ENCODE data around the gene SMARCA4. TPM values are rescaled to one million over a fixed set of nuclear protein-coding genes. Genes with fewer than 3 reads are reported as not detected.
A peak's percentile ranks its signal among the peaks of the same experiment; 100 is the strongest.

The SMARCA4 gene
- 100 to 1,000 TPM in 3 of 4 donors, 10 to 100 TPM in 1; 81.9 to 460 (median 118) TPM for total RNA-seq

GRCh38 chr19:10960314-10961072 lies at the start of gene SMARCA4:
Gene SMARCA4 (plus strand): TSS chr19:10961030. CDS start chr19:10984152, 23,122 bp downstream.
- H3K9me3 ChIP-seq = no peaks in the 10 kb centered on the region
- peaks cover 5 to 28% (median 19%) of the 10 kb centered on the region in 4 donors for H3K4me1 ChIP-seq
- H3K27ac ChIP-seq = peak within 1 kb of the TSS; percentile 93 to 96 (median 94)
- in situ Hi-C loops (cut with MboI; ENCODE audit: low pct_ligation_motif_present in 1 of 4, low pct_unique_long_range_greater_than_20kb in 1 of 4, low sequenced_read_pairs in 3 of 4) (no loop called here), intact Hi-C loops (cut with DNase I; ENCODE audit: low total_unique reads) (no loop called here)
- no peaks in the 10 kb centered on the region for H3K36me3 ChIP-seq
- peak within 1 kb of the TSS; percentile 73 to 98 (median 95) for H3K4me3 ChIP-seq
- TF ChIP-seq POLR2A (IDR thresholded peaks at IDR 0.05) = peak; percentile 91
- TF ChIP-seq CTCF (IDR thresholded peaks at IDR 0.05) = no peak
- TF ChIP-seq POLR2AphosphoS5 (IDR thresholded peaks at IDR 0.05) = peak; percentile 94 to 96 (median 95)
- TF ChIP-seq EP300 (IDR thresholded peaks at IDR 0.05; ENCODE audit: low read depth) = no peak
- DNase-seq = peak; percentile 99
- 1% methylated on average over 79 of the region's 100 CpGs; no CpG with 5 or more reads in 1 of the 2 donors for WGBS, 2 donors (ENCODE audit: low coverage in 1 of 2)
- no peaks in the 10 kb centered on the region for H3K27me3 ChIP-seq

- Histone ChIP-seq H3K4me3 (no peak overlapping the region), H3K9me3 (no peaks in the 10 kb centered on the region), H3K27me3 (no peaks in the 10 kb centered on the region), H3K4me1 (no peaks in the 10 kb centered on the region), H3K27ac (no peak overlapping the region), H3K36me3 (peaks cover 0 to 49% (median 20%) of the 10 kb centered on the region in 4 donors)
- 92 to 100% methylated on average over 1 to 31 of the region's 31 CpGs for WGBS, 2 donors (ENCODE audit: low coverage in 1 of 2)
- TF ChIP-seq EP300 (IDR thresholded peaks at IDR 0.05; ENCODE audit: low read depth) (no peak), CTCF (IDR thresholded peaks at IDR 0.05) (no peak), POLR2AphosphoS5 (IDR thresholded peaks at IDR 0.05) (no peak), POLR2A (IDR thresholded peaks at IDR 0.05) (no peak)
- intact Hi-C loops (cut with DNase I; ENCODE audit: low total_unique reads) = no loop called here
- in situ Hi-C loops (cut with MboI; ENCODE audit: low pct_ligation_motif_present in 1 of 4, low pct_unique_long_range_greater_than_20kb in 1 of 4, low sequenced_read_pairs in 3 of 4) = no loop called here
- no peak for DNase-seq
Measured at GRCh38 chr19:10911579-10912363, 49.1 kb upstream of the SMARCA4 start.

- WGBS, 2 donors (ENCODE audit: low coverage in 1 of 2) = 95 to 98% methylated on average over 4 to 17 of the region's 18 CpGs
- no peaks in the 10 kb centered on the region for H3K27me3 ChIP-seq
- no peaks in the 10 kb centered on the region for H3K4me1 ChIP-seq
- no peak for DNase-seq
- no peaks in the 10 kb centered on the region for H3K9me3 ChIP-seq
- in situ Hi-C loops (cut with MboI; ENCODE audit: low pct_ligation_motif_present in 1 of 4, low pct_unique_long_range_greater_than_20kb in 1 of 4, low sequenced_read_pairs in 3 of 4) = no loop called here
- H3K36me3 ChIP-seq = peaks cover 0 to 46% (median 20%) of the 10 kb centered on the region in 4 donors
- TF ChIP-seq POLR2AphosphoS5 (IDR thresholded peaks at IDR 0.05) (no peak), CTCF (IDR thresholded peaks at IDR 0.05) (no peak), EP300 (IDR thresholded peaks at IDR 0.05; ENCODE audit: low read depth) (no peak), POLR2A (IDR thresholded peaks at IDR 0.05) (no peak)
- no peak overlapping the region for H3K27ac ChIP-seq
- intact Hi-C loops (cut with DNase I; ENCODE audit: low total_unique reads) = no loop called here
- H3K4me3 ChIP-seq = no peak overlapping the region
Measured at GRCh38 chr19:10912619-10913018, 48.2 kb upstream of the SMARCA4 start.

- no peak overlapping the region for H3K4me3 ChIP-seq
- intact Hi-C loops (cut with DNase I; ENCODE audit: low total_unique reads) (no loop called here), in situ Hi-C loops (cut with MboI; ENCODE audit: low pct_ligation_motif_present in 1 of 4, low pct_unique_long_range_greater_than_20kb in 1 of 4, low sequenced_read_pairs in 3 of 4) (no loop called here)
- no peaks in the 10 kb centered on the region for H3K27me3 ChIP-seq
- no peaks in the 10 kb centered on the region for H3K4me1 ChIP-seq
- WGBS, 2 donors (ENCODE audit: low coverage in 1 of 2) = 95% methylated on average over 18 of the region's 24 CpGs; no CpG with 5 or more reads in 1 of the 2 donors
- TF ChIP-seq POLR2A (IDR thresholded peaks at IDR 0.05) = no peak
- peaks cover 0 to 36% (median 16%) of the 10 kb centered on the region in 4 donors for H3K36me3 ChIP-seq
- no peak overlapping the region for H3K27ac ChIP-seq
- DNase-seq = no peak
- H3K9me3 ChIP-seq = no peaks in the 10 kb centered on the region
Measured at GRCh38 chr19:10913716-10914340, 47.0 kb upstream of the SMARCA4 start.
